ENCODE data around the gene RGS14.

DNA sequence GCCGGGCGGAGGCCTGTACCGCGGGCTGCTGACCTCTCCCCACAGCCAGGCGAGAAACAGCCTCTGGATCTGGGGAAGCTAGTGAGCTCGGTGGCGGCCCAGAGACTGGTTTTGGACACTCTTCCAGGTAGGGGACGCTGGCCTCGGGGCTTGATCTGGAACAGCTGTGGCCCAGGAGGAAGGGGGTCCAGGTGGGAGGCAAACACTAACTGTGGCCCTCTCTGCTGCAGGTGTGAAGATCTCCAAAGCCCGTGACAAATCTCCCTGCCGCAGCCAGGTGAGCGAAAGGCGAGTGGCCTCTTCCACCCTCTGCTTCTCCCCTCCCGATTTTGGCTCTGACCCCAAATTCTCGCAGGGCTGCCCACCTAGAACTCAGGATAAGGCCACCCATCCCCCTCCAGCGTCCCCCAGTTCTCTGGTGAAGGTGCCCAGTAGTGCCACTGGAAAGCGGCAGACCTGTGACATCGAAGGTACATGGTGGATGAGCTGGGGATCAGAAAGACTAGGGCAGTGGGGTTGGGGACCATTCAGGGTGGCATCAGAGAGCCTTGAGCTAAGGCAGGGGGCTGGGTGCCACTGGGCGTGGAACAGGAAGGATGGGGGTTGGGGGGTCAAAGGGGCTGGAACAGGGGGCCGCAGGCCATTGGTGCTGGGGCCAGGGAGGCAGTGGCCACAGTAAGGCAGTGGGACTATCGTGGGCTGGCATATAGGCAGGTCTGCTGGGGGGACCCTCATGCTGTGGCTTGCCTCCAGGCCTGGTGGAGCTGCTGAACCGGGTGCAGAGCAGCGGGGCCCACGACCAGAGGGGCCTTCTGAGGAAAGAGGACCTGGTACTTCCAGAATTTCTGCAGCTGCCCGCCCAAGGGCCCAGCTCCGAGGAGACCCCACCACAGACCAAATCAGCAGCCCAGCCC is 13.7 kb downstream of the RGS14 start:
- TF ChIP-seq, protein P1, sequence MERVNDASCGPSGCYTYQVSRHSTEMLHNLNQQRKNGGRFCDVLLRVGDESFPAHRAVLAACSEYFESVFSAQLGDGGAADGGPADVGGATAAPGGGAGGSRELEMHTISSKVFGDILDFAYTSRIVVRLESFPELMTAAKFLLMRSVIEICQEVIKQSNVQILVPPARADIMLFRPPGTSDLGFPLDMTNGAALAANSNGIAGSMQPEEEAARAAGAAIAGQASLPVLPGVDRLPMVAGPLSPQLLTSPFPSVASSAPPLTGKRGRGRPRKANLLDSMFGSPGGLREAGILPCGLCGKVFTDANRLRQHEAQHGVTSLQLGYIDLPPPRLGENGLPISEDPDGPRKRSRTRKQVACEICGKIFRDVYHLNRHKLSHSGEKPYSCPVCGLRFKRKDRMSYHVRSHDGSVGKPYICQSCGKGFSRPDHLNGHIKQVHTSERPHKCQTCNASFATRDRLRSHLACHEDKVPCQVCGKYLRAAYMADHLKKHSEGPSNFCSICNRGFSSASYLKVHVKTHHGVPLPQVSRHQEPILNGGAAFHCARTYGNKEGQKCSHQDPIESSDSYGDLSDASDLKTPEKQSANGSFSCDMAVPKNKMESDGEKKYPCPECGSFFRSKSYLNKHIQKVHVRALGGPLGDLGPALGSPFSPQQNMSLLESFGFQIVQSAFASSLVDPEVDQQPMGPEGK (CRISPR knock-in tag; IDR thresholded peaks at IDR 0.05; ENCODE audit: borderline replicate concordance) = no peak
- TF ChIP-seq, protein P2, sequence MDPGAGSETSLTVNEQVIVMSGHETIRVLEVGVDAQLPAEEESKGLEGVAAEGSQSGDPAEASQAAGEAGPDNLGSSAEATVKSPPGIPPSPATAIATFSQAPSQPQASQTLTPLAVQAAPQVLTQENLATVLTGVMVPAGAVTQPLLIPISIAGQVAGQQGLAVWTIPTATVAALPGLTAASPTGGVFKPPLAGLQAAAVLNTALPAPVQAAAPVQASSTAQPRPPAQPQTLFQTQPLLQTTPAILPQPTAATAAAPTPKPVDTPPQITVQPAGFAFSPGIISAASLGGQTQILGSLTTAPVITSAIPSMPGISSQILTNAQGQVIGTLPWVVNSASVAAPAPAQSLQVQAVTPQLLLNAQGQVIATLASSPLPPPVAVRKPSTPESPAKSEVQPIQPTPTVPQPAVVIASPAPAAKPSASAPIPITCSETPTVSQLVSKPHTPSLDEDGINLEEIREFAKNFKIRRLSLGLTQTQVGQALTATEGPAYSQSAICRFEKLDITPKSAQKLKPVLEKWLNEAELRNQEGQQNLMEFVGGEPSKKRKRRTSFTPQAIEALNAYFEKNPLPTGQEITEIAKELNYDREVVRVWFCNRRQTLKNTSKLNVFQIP (CRISPR knock-in tag; IDR thresholded peaks at IDR 0.05; ENCODE audit: borderline replicate concordance, low read depth) = no peak
- TF ChIP-seq ZFP3 (CRISPR knock-in tag; IDR thresholded peaks at IDR 0.05) (no peak), GLIS3 (CRISPR knock-in tag; IDR thresholded peaks at IDR 0.05) (no peak), CSDC2 (CRISPR knock-in tag; IDR thresholded peaks at IDR 0.05) (no peak), ZFP30 (CRISPR knock-in tag; IDR thresholded peaks at IDR 0.05) (no peak), ZNF565 (CRISPR knock-in tag; conservative IDR thresholded peaks at IDR 0.05; ENCODE audit: low read depth) (no peak), TCF4 (CRISPR knock-in tag; IDR thresholded peaks at IDR 0.05; ENCODE audit: borderline replicate concordance) (no peak)
- TF ChIP-seq, protein P3, sequence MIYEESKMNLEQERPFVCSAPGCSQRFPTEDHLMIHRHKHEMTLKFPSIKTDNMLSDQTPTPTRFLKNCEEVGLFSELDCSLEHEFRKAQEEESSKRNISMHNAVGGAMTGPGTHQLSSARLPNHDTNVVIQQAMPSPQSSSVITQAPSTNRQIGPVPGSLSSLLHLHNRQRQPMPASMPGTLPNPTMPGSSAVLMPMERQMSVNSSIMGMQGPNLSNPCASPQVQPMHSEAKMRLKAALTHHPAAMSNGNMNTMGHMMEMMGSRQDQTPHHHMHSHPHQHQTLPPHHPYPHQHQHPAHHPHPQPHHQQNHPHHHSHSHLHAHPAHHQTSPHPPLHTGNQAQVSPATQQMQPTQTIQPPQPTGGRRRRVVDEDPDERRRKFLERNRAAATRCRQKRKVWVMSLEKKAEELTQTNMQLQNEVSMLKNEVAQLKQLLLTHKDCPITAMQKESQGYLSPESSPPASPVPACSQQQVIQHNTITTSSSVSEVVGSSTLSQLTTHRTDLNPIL (CRISPR knock-in tag; IDR thresholded peaks at IDR 0.05; ENCODE audit: low read depth) = no peak
- TF ChIP-seq, protein P4, sequence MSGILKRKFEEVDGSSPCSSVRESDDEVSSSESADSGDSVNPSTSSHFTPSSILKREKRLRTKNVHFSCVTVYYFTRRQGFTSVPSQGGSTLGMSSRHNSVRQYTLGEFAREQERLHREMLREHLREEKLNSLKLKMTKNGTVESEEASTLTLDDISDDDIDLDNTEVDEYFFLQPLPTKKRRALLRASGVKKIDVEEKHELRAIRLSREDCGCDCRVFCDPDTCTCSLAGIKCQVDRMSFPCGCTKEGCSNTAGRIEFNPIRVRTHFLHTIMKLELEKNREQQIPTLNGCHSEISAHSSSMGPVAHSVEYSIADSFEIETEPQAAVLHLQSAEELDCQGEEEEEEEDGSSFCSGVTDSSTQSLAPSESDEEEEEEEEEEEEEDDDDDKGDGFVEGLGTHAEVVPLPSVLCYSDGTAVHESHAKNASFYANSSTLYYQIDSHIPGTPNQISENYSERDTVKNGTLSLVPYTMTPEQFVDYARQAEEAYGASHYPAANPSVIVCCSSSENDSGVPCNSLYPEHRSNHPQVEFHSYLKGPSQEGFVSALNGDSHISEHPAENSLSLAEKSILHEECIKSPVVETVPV (CRISPR knock-in tag; IDR thresholded peaks at IDR 0.05) = no peak
